IPS DF 19.7 (cell line): ENCODE data around the gene LBH.
A peak's percentile ranks its signal among the peaks of the same experiment; 100 is the strongest.

Experiments used
- DNase-seq: peaks from one replicate; pipeline ENCODE4 v3.0.0-alpha.2; 2013; ENCODE audit warnings: low read depth, low spot score

The LBH gene

GRCh38 chr2:30231212-30231995 is at the start of gene LBH:
LBH (plus strand) TSS chr2:30231534; CDS start chr2:30231739, 205 bp downstream.
- DNase-seq = no peak

- no peak for DNase-seq
Observed at GRCh38 chr2:30184035-30184434, 47.3 kb upstream of the LBH start.

DNA sequence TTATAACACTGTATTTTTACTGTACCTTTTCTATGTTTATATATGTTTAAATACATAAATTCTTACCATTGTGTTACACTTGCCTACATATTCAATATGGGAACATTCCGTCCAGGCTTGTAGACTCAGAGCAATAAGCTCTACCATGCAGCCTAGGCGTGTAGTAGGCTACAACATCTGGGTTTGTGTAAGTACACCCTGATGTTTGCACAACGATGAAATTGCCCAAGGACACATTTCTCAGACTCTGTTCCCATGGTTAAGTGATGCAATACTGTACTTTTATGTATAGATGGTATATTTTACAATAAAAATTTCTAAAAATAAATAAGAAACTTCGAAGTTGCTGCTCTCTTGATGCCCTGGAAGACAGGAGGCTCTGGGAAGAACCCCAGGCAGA is 46.2 kb upstream of the LBH start:
- DNase-seq = no peak

DNA sequence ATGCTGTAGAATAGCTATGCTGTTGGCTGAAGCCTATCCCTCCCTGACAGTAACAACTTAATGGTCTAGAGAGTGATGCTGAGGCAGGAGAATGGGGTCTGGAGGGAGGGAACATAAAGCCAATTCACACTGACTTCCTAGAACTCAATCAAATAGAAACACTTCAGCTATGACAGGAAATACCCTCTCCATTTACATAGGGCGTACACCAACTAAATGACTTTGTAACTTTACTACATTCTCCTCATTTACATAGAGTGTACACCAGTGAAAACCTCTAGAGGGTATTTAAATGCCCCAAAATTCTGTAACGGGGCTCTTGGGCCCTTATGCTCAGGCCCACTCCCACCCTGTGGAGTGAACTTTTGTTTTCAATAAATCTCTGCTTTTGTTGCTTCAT is 43.0 kb upstream of the LBH start:
- no peak for DNase-seq

- no peak for DNase-seq
Observed at GRCh38 chr2:30190637-30191036, 40.7 kb upstream of the LBH start.

- no peak for DNase-seq
Observed at GRCh38 chr2:30191107-30191506, 40.2 kb upstream of the LBH start.

GRCh38 chr2:30191819-30192271 is 39.5 kb upstream of the LBH start:
- no peak for DNase-seq

DNA sequence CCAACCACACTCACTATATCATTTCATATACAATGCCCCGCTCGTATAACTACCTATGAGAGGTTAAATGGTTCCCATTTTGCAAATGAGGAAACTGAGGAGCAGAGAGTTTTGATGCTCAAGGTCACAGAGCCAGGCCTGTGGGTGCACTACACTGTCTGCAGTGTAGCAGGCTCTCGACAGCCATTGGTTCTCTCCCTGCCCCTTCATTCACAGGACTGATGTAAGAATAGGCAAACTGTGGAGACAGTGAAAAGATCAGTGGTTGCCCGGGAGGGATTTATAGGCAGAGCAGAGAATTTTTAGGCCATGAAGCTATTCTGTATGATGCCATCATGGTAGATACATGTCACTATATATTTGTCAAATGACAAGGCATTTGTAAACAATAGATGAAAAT is 39.0 kb upstream of the LBH start:
- no peak for DNase-seq

DNA sequence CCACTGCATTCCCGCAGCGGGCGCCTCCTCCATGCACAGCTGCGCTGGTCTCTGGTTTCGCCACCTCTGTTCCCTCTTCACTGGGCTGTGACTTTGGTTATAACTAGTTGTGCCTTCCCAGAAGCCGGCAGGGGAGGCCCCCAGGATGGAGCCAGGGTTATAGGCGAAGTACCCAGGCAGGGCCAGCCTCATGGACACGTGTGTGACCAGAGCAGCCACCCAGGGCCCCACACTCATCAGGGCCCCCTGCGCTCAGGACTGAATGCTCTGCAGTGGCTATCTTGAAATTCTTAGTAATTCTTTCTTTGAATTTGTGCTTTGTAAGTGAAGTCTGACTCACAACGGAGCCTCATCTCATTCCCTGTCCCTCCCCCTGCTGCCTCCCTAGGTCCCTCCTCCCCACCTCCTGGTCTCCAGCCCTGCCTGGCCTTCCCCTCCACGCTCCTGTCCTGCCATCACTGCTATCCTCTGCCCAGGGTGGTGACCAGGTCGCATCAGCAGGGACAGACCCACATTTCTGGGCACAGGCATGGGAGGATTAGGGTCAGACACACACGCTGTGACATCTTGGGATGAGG is 38.1 kb upstream of the LBH start:
- DNase-seq = no peak

- no peak for DNase-seq
Observed at GRCh38 chr2:30194421-30194820, 36.9 kb upstream of the LBH start.

DNA sequence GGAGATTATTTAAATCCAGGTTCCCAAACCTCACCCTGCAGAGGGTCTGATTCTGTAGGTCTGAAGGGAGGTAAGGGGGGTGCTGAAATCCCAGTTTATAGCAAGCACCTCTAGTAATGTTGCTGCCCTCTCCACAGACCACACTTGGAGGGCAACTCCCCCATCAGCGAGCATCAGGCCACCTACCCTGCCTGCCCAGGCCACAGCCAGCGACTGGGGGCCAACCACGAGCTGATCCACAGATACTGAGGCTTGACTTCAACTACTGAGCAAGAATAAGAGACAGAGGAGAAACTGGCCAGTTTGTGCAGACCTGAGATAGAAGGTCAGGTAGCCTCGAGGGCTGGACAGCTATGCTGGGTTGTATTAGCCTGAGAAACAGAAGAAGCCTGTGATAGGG is 36.3 kb upstream of the LBH start:
- DNase-seq = no peak

DNA sequence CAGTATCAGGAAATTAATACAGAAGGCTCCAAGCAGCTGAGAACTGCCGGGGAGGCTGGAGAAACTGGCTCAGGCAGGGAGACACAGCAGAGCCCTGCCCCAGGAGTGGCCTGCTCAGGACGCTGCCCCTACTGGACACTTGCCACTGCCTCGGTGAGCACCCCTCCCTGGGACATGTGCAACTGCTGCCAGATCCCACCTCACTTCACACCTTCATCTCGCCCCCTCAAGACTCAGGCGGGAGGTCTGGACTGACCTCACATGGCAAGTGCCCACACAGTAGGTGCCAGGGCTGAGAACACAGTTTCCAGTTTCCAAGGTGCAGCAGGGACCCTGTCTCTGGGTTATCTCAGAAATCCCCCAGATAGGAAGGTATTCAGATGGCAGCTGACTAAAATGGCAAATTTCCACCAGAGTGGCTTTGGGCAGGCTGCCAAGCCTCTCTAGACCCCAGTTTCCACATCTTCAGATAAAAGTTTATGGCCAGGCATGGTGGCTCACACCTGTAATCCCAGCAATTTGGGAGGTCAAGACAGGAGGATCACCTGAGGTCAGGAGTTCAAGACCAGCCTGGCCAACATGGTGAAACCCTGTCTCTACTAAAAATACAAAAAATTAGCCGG is 33.7 kb upstream of the LBH start:
- no peak for DNase-seq

GRCh38 chr2:30201990-30202389 is 29.3 kb upstream of the LBH start:
- no peak for DNase-seq

GRCh38 chr2:30203156-30203555 is 28.2 kb upstream of the LBH start:
- DNase-seq = no peak

- DNase-seq = no peak
Observed at GRCh38 chr2:30204281-30204680, 27.1 kb upstream of the LBH start.

DNA sequence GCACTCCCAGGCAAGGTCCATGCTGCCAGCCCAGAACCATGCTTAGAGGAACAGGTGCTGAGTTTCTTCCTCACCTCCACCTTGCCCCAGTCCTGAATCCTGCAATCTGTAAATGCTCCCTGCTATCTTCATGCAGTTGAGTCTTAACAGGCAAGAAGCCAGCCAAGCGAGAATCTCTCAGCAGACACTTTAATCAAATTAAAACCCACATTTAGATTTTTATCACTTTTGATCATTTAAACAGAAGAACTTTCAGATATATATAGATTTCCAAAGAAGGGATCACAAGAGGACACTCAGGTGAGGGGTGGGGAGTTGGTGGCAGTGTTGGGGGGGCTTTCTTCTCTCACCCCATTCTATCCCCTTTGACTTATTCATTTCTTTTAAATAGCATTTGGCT is 25.9 kb upstream of the LBH start:
- no peak for DNase-seq

DNA sequence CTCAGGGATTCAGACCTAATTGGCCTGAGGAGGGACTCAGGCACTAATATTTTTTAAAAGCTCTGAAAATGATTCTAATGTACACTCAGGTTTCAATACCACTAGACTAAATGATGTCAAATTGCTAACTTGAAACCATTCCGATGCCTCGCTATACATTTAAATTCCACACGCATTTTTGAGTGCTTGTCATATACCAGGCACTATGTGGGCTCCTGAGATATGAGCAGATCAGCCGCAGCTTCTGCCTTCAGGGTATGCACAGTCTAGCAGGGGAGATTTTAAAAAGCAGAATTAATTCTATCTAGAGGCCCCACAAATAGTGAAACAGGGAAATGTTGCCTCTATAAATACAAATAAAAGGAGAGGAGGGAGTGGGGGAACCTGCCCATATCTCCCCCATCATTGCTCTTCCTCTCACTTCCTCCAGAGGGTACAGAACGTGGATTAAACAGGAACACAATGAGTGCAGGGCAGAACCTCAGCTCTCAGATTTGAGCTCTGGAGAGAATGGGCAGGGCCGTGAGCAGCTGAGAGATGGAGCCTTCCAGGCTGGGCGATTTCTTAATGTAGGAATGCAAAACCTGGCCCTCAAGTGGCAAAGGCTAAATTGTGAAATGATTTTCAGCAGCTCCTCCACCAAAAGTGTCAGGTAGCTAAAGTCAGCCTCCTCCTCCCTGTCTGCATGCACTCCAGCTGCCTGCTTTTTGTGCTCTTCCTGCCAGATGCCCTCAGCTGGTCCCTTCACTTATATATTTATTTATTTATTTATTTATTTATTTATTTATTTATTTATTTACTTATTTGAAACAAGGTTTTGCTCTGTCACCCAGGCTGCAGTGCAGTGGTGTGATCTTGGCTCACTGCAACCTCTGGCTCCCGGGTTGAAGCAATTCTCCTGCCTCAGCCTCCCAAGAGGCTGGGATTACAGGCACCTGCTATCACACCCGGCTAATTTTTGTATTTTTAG is 24.6 kb upstream of the LBH start:
- DNase-seq = no peak

DNA sequence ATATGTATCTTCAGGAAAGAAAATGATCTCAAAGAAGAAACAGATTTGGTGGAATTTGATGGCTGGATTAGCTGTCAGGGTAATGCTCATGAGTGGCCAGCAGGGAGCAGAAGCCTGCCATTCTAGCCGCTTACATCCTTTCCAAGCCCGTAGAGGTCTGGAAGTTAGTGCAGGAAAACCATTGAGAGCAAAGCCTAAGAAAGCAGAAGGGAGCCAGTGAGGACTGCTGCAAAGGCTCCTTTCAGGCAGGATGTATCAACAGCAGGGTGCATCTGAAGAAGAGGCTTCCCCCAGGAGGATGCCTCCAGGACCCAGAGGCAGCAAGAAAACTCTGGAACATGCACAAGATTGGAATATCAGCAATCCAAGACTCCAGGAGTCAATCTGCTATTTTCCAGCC is 22.9 kb upstream of the LBH start:
- DNase-seq = peak; percentile 86

DNA sequence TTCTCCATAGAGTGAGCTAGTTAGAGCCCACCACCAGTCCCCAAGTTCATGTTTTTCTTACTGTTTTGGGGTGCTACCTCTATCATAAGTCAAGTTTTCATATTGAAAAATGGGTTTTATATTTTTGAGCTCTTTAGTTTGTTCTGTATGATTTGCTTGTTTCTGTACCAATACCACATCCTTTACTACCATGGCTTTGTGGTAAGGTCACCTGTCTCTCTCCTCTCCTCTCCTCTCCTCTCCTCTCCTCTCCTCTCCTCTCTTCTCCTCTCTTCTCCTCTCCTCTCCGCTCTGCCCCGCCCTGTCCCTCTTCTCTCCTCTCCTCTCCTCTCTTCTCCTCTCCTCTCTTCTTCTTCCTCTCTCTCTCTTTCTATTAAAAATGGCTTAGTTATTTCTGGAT is 22.1 kb upstream of the LBH start:
- DNase-seq = no peak

DNA sequence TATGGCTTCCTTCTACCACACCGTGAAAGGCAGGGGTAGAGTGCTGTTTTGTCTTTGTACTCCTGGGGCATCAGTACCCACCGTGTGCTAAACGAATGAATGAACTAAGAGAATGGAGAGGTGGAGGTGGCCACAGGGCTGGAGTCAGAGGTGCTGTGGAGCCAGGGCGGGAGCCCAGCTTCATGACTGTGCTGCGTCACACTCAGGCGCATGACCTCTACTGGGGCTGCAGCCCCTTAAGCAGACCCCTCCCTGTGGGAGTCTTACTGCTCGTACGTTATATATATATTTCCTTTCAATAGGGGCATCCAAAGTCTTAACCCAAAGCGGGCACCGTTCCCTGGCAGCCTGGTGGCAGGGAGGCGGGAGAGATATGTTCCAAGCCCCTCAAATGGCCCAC is 18.0 kb upstream of the LBH start:
- no peak for DNase-seq

DNA sequence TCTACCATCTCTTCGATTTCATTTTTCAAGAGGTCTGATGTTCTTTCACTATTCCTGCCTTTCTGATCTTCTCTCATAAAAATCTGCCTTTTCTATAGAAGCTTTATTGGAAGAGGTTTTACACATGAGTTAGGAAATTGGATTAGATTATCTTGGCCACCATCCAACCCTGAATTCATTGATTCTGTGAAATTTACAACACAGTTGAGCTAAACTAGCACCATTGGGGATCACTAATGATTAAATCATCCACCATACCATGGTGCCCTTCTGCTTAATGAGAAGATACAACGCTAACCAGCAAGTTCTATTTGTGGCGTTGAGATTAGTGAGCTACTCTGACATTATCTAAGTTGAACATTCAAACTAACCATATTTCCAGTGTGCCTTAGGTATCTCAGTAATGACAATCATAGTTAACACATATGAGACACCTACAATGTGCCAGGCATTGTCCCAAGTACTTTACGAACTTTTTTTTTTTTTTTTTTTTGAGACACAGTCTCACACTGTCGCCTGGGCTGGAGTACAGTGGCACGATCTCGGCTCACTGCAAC is 17.3 kb upstream of the LBH start:
- DNase-seq = no peak

DNA sequence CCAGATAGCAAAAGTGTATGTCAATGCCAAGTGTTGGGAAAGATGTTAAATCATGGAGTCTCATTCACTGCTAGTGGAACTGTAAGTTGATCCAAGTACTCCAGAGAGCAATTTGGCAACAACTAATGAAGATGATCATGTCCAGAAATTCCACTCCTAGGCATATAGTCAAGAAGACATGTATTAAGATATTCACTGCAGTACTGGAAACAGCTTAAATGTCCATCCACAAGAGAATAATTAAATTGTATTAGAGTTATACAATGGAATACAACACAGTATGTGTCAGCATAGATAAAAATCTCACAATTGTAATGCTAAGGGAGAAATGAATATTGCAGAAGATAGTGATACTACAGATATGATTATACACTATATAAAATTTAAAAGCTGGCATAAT is 15.2 kb upstream of the LBH start:
- DNase-seq = no peak
